ENCODE results near the gene HPD. TPM values are rescaled to one million over a fixed set of nuclear protein-coding genes. Genes with fewer than 3 reads are reported as not detected.

The HPD gene
- total and polyA plus RNA-seq, 11 donors: 0.36 to 2.2 (median 1.5) TPM

DNA sequence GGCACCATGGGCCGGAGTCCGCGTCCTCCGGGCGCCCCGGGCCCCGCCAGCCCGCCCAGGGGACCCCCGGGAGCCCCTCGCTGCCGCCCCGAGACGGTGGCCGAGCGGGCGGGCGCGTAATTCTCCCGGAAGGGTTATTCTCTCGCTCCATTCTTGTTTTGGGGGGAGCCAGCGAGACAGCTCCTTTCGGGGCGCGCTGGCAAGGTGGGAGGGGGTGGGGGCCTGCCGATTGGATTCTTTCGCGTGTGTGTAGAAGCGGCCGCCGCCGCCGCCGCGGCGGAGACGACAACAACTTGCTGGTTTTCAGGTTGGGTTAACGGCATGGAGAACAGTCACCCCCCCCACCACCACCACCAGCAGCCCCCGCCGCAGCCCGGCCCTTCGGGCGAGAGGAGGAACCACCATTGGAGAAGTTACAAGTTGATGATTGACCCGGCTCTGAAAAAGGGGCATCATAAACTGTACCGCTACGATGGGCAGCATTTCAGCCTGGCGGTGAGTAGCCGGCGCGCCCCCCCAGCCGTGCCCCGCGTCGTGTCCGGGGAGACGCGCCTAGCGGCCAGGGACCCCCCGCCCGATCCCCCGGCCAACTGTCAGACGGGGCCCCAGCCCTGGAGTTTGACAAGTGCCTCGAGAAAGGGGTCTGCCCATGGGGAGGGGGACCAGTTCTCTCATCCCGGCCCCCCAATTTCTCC, 54.1 kb downstream of the HPD start:
- no peaks in the 10 kb centered on the region for H3K27me3 ChIP-seq
- DNase-seq (peak in 3 of 5 donors; percentile 29 to 77 (median 50)), ATAC-seq (no peak)
- peak overlapping the region; percentile 90 to 100 (median 100) for H3K27ac ChIP-seq
- H3K36me3 ChIP-seq: peaks cover 0 to 30% (median 23%) of the 10 kb centered on the region in 9 donors
- 0 to 1% (median 0%) methylated on average over 7 to 63 of the region's 63 CpGs for WGBS, 4 donors
- peaks cover 5 to 51% (median 22%) of the 10 kb centered on the region in 12 donors for H3K4me1 ChIP-seq
- H3K9me3 ChIP-seq: no peaks in the 10 kb centered on the region
- intact Hi-C loops (cut with DNase I): no loop called here
- TF ChIP-seq, protein P1, sequence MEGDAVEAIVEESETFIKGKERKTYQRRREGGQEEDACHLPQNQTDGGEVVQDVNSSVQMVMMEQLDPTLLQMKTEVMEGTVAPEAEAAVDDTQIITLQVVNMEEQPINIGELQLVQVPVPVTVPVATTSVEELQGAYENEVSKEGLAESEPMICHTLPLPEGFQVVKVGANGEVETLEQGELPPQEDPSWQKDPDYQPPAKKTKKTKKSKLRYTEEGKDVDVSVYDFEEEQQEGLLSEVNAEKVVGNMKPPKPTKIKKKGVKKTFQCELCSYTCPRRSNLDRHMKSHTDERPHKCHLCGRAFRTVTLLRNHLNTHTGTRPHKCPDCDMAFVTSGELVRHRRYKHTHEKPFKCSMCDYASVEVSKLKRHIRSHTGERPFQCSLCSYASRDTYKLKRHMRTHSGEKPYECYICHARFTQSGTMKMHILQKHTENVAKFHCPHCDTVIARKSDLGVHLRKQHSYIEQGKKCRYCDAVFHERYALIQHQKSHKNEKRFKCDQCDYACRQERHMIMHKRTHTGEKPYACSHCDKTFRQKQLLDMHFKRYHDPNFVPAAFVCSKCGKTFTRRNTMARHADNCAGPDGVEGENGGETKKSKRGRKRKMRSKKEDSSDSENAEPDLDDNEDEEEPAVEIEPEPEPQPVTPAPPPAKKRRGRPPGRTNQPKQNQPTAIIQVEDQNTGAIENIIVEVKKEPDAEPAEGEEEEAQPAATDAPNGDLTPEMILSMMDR (IDR thresholded peaks at IDR 0.05): no peak
- TF ChIP-seq POLR2A (IDR thresholded peaks at IDR 0.05): no peak
- H3K4me3 ChIP-seq: peak overlapping the region; percentile 64 to 89 (median 76)

DNA sequence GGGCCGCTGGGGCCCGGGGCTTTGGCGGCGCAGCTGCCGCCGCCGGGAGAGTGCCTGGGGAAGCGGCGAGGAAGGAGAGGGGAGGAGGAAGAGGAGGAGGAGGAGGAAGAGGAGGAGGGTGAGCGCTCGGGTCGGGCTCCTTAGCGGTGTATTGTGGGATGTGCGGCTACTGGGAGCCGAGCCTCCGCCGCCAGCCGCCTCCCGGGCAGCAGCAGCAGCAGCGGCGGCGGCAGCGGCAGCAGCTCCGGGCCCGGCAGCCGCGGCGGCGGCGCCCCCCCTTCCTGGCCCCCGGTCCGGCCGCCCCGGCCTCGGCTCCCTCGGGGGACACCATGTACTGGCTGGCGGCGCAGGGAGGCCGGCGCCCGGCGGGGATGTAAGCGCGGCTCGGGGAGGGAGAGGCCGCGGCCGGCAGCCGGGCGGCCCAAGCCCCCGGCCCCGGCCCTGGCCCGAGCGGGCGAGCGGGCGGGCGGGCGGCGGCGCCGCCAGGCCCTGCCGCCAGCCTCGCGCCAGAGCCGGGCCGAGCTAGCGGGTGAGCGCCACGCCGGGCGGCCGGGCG, 54.7 kb downstream of the HPD start, which contains the start of gene SETD1B:
SETD1B (plus strand) TSS at position 149 of the 556 bp plus-strand sequence. CDS start 729 bp downstream, outside the sequence.
- DNase-seq: peak; percentile 75 to 84 (median 80)
- Histone ChIP-seq H3K4me3 (peak within 1 kb of the TSS; percentile 64 to 89 (median 78)), H3K36me3 (peaks cover 0 to 23% (median 16%) of the 10 kb centered on the region in 9 donors), H3K9me3 (no peaks in the 10 kb centered on the region), H3K4me1 (peaks cover 8 to 57% (median 26%) of the 10 kb centered on the region in 12 donors), H3K27me3 (no peaks in the 10 kb centered on the region), H3K27ac (peak within 1 kb of the TSS; percentile 99 to 100 (median 100))
- peak in 1 of 2 donors; percentile 32 for TF ChIP-seq POLR2A (IDR thresholded peaks at IDR 0.05)
- TF ChIP-seq, protein P1 (IDR thresholded peaks at IDR 0.05): no peak
- WGBS, 4 donors: 1 to 3% (median 1%) methylated on average over 18 to 74 of the region's 74 CpGs
- intact Hi-C loops (cut with DNase I): no loop called here
- ATAC-seq: peak in 2 of 4 donors; percentile 22 to 31

DNA sequence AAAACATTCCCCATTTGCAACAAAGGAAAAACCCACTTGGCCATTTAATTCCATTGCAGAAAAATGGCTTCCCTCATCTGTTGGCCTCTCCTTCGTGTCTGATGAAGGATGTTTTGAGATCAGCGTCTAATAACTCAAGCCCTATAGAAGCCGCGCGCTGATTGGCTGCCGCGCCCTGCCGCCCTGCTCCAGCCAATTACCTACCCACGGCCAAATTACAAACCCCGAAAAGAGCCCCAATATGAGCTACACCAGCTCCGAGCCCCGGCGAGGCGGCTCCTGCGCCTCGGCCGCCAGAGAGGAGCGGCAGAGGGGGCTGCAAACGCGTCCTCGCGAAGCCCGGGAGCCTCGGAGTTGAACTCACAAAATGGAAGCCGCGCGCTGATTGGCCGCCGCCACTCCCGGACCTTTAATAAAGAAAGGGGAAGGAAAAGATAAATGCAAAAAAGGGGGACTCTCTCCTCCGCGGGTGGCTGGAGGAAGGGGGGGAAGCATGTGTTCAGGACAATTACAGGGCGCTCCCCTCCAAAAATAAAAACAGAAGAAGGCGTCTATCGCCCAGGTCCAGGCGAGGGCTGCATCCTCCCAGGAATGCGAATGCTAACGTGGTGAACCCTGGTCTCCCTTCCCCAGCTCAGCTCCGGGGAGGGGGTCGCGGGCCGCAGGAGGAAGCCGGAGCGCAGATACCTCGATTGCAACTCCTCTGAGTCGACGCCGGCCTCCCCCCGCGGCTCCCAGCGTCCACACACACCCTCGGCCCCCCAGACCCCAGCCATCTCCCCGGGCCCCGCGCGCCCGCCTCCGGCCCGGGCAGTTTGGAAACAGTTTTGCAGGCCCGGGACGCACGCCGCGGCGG, 55.6 kb downstream of the HPD start:
- Histone ChIP-seq H3K4me1 (peaks cover 16 to 66% (median 35%) of the 10 kb centered on the region in 12 donors), H3K27me3 (no peaks in the 10 kb centered on the region), H3K9me3 (no peaks in the 10 kb centered on the region), H3K4me3 (peak overlapping the region; percentile 64 to 89 (median 78)), H3K36me3 (peaks cover 0 to 23% (median 8%) of the 10 kb centered on the region in 9 donors), H3K27ac (peak overlapping the region; percentile 99 to 100 (median 100))
- 0 to 1% (median 0%) methylated on average over 52 to 65 of the region's 65 CpGs for WGBS, 4 donors
- intact Hi-C loops (cut with DNase I): no loop called here
- TF ChIP-seq, protein P1 (IDR thresholded peaks at IDR 0.05): peak in 1 of 12 donors; percentile 6
- peak; percentile 94 to 96 for TF ChIP-seq POLR2A (IDR thresholded peaks at IDR 0.05)
- DNase-seq (peak; percentile 89 to 95 (median 90)), ATAC-seq (peak; percentile 36 to 64 (median 44))
